ENCODE measurements around the gene CRELD1.

DNA sequence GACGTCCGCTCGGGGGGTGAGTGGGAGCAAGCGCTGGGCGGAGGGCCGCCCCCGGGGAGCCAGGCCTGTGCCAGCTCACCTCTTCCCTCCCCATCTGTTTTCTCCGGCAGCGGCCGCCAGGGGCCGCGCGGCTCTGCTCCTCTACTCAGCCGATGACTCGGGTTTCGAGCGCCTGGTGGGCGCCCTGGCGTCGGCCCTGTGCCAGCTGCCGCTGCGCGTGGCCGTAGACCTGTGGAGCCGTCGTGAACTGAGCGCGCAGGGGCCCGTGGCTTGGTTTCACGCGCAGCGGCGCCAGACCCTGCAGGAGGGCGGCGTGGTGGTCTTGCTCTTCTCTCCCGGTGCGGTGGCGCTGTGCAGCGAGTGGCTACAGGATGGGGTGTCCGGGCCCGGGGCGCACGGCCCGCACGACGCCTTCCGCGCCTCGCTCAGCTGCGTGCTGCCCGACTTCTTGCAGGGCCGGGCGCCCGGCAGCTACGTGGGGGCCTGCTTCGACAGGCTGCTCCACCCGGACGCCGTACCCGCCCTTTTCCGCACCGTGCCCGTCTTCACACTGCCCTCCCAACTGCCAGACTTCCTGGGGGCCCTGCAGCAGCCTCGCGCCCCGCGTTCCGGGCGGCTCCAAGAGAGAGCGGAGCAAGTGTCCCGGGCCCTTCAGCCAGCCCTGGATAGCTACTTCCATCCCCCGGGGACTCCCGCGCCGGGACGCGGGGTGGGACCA, 632 bp upstream of the CRELD1 start:
- TF ChIP-seq RAD21 (IDR thresholded peaks at IDR 0.05) (peak; percentile 72 to 74), MAX (IDR thresholded peaks at IDR 0.05) (no peak), TAF1 (conservative IDR thresholded peaks at IDR 0.05) (no peak), EGR1 (IDR thresholded peaks at IDR 0.05; ENCODE audit: low read depth in 2 of 2) (no peak), SP1 (IDR thresholded peaks at IDR 0.05) (no peak), YY1 (IDR thresholded peaks at IDR 0.05) (no peak), JUND (IDR thresholded peaks at IDR 0.05) (no peak), GABPA (IDR thresholded peaks at IDR 0.05 in 1 of 2, conservative IDR thresholded peaks at IDR 0.05 in 1 of 2) (no peak), HNF4G (IDR thresholded peaks at IDR 0.05) (no peak)
- TF ChIP-seq, protein P1, sequence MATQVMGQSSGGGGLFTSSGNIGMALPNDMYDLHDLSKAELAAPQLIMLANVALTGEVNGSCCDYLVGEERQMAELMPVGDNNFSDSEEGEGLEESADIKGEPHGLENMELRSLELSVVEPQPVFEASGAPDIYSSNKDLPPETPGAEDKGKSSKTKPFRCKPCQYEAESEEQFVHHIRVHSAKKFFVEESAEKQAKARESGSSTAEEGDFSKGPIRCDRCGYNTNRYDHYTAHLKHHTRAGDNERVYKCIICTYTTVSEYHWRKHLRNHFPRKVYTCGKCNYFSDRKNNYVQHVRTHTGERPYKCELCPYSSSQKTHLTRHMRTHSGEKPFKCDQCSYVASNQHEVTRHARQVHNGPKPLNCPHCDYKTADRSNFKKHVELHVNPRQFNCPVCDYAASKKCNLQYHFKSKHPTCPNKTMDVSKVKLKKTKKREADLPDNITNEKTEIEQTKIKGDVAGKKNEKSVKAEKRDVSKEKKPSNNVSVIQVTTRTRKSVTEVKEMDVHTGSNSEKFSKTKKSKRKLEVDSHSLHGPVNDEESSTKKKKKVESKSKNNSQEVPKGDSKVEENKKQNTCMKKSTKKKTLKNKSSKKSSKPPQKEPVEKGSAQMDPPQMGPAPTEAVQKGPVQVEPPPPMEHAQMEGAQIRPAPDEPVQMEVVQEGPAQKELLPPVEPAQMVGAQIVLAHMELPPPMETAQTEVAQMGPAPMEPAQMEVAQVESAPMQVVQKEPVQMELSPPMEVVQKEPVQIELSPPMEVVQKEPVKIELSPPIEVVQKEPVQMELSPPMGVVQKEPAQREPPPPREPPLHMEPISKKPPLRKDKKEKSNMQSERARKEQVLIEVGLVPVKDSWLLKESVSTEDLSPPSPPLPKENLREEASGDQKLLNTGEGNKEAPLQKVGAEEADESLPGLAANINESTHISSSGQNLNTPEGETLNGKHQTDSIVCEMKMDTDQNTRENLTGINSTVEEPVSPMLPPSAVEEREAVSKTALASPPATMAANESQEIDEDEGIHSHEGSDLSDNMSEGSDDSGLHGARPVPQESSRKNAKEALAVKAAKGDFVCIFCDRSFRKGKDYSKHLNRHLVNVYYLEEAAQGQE (IDR thresholded peaks at IDR 0.05): no peak
- TF ChIP-seq, protein P2, sequence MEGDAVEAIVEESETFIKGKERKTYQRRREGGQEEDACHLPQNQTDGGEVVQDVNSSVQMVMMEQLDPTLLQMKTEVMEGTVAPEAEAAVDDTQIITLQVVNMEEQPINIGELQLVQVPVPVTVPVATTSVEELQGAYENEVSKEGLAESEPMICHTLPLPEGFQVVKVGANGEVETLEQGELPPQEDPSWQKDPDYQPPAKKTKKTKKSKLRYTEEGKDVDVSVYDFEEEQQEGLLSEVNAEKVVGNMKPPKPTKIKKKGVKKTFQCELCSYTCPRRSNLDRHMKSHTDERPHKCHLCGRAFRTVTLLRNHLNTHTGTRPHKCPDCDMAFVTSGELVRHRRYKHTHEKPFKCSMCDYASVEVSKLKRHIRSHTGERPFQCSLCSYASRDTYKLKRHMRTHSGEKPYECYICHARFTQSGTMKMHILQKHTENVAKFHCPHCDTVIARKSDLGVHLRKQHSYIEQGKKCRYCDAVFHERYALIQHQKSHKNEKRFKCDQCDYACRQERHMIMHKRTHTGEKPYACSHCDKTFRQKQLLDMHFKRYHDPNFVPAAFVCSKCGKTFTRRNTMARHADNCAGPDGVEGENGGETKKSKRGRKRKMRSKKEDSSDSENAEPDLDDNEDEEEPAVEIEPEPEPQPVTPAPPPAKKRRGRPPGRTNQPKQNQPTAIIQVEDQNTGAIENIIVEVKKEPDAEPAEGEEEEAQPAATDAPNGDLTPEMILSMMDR (IDR thresholded peaks at IDR 0.05; ENCODE audit: low read depth, low read length, missing input control): peak; percentile 61
- TF ChIP-seq, protein P3, sequence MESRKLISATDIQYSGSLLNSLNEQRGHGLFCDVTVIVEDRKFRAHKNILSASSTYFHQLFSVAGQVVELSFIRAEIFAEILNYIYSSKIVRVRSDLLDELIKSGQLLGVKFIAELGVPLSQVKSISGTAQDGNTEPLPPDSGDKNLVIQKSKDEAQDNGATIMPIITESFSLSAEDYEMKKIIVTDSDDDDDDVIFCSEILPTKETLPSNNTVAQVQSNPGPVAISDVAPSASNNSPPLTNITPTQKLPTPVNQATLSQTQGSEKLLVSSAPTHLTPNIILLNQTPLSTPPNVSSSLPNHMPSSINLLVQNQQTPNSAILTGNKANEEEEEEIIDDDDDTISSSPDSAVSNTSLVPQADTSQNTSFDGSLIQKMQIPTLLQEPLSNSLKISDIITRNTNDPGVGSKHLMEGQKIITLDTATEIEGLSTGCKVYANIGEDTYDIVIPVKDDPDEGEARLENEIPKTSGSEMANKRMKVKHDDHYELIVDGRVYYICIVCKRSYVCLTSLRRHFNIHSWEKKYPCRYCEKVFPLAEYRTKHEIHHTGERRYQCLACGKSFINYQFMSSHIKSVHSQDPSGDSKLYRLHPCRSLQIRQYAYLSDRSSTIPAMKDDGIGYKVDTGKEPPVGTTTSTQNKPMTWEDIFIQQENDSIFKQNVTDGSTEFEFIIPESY (IDR thresholded peaks at IDR 0.05): no peak

All from liver (tissue), 3 donors.